Measurements from ENCODE around the gene EID3. TPM values are rescaled to one million over a fixed set of nuclear protein-coding genes. Genes with fewer than 3 reads are reported as not detected.
"Not testable (repeated sequence)": the region's sequence is repeated elsewhere in the genome, so short reads cannot be mapped to it uniquely, and the experiment has no call there.

Gene EID3
- polyA plus RNA-seq, 4 donors = 3.3 to 4.6 (median 4.1) TPM

DNA sequence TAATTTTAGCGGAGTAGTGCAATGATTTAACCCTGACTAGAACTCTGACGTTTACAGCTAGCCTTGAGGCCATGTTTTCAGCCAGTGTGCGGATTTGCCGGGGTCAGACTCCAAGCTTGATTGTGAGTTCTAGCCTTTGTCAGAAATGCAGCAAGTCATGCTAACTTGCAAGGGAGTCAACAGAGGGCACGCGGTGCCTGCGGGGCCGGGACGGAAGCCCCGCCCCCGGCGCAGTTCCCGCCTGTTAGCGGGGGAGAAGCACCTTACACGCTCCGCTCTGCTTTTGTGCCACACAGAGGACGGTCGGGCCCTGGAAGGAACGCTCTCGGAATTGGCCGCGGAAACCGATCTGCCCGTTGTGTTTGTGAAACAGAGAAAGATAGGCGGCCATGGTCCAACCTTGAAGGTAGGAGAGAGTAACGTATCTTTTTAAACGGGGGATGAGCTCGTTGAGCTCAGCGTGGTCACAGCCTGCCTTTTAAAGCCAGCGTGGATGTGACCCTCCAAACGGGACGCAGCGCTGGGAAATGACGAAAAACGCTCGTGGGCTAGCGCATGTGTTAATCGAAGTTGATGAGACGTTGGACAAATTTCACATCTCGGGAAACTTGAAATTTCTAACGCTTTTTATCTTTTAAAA lies 14.8 kb upstream of the EID3 start:
- peak in 3 of 4 donors; percentile 62 to 75 (median 70) for DNase-seq (ENCODE audit: low read depth in 4 of 4, low spot score in 3 of 4)

DNA sequence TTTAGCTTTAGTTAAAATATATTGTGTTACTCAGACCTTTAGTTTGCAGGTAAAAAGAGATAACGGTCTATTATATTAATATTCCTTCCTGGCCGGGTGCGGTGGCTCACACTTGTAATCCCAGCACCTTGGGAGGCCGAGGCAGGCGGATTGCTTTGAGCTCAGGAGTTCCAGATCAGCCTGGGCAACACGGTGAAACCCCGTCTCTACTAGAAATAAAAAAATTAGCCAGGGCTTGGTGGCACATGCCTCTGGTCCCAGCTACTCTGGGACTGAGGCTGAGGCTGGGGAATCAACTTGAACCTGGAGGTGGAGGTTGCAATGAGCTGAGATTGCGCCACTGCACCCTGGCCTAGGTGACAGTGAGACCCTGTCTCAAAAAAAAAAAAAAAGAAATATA lies 13.2 kb upstream of the EID3 start:
- no peak for DNase-seq (ENCODE audit: low read depth in 4 of 4, low spot score in 3 of 4)

DNA sequence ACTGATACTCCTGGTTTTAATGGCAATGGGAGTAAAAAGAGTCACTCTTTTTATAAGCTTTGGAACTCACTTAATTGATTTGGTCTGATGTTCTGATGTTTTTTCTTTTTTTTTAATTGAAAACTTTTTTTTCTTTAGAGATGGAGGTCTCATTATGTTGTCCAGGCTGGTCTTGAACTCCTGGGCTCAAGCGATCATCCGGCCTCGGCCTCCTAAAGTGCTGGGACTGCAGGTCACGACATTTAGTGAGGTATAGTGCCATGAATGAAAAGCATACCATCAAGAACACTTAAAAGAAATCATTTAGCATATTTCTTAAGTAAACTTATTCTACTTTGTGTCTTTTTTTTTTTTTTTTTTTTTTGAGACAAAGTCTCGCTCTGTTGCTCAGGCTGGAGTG lies 12.7 kb upstream of the EID3 start:
- DNase-seq (ENCODE audit: low read depth in 4 of 4, low spot score in 3 of 4) = no peak

GRCh38 chr12:104291867-104292524 lies 11.5 kb upstream of the EID3 start:
- no peak for DNase-seq (ENCODE audit: low read depth in 4 of 4, low spot score in 3 of 4)

DNA sequence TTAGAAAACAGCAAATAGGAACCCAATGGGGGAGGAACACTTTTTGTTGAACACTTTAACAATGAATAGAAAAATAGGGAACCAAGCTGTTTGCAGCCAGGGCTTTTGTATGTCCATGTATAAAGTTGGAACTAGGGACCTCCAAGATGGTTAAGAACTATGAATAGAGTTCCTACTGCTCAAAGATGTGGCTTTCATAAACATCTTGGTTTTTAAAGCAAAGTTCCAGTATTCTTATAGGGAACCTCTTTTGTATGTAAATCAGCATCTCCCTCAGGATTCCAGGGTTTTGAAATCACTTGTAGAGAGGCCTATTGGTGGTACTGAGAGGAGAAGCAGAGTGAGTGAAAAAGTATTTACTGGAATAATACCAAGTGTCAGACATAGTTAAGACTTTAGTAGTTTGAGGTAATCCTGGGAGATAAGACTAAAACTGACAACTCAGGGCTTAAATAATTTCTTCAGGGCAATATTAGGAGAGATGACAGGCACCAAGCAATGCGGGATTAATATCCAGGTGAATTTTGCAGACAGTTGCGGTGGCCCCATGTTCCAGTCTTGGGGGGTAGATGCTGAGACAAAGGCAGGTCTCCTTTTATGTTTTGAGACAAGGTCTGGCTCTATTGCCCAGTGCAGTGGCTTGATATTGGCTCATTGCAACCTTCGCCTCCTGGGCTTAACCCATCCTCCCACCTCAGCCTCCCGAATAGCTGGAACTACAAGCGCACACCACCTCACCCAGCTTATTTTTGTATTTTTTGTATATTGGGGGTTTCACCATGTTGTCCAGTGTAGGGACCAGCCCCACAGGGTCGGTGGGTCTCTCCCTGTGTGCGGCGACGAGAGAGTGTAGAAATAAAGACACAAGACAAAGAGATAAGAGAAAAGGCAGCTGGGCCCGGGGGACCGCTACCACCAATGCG lies 10.4 kb upstream of the EID3 start:
- DNase-seq (ENCODE audit: low read depth in 4 of 4, low spot score in 3 of 4) = no peak

- DNase-seq (ENCODE audit: low read depth in 4 of 4, low spot score in 3 of 4) = not testable (repeated sequence)
Measured at GRCh38 chr12:104294158-104294859, 9.2 kb upstream of the EID3 start.

DNA sequence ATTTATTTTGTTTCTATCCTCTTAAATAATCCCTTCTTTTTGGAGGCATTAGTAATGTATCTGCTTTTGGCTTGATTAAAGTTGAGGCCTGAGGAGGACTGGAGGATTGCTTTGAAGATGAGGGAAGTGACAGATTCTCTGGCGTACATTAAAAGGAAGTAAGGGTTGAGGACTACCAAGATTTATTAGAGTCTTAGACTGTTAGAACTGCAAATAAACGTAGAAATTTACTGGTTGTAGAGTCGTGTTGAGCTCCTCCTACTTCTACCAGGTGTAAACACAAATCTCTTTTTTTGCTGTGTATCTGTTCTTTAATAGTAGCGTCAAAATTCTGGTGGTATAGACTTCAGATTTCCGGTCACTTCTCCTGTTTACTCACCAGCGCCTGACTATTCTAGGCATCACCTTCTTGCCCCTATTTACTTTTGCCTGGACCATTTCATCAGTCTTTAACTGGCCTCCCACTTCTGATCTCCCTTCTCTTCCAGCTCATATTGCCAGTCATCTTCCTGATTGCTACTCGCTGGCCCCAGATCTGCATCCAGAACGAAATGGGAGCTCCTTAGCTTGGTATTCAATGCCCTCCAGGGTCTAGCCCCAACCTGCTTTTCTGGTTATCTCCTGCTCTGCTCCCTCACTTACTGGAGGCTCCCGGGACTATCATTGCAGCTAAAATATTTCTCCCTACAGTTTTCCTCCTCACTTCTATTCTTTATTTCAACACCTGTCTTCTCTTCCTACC lies 8.4 kb upstream of the EID3 start:
- no peak for DNase-seq (ENCODE audit: low read depth in 4 of 4, low spot score in 3 of 4)

- no peak for DNase-seq (ENCODE audit: low read depth in 4 of 4, low spot score in 3 of 4)
Measured at GRCh38 chr12:104295954-104296353, 7.6 kb upstream of the EID3 start.

GRCh38 chr12:104296718-104297117 lies 6.8 kb upstream of the EID3 start:
- DNase-seq (ENCODE audit: low read depth in 4 of 4, low spot score in 3 of 4) = no peak

DNA sequence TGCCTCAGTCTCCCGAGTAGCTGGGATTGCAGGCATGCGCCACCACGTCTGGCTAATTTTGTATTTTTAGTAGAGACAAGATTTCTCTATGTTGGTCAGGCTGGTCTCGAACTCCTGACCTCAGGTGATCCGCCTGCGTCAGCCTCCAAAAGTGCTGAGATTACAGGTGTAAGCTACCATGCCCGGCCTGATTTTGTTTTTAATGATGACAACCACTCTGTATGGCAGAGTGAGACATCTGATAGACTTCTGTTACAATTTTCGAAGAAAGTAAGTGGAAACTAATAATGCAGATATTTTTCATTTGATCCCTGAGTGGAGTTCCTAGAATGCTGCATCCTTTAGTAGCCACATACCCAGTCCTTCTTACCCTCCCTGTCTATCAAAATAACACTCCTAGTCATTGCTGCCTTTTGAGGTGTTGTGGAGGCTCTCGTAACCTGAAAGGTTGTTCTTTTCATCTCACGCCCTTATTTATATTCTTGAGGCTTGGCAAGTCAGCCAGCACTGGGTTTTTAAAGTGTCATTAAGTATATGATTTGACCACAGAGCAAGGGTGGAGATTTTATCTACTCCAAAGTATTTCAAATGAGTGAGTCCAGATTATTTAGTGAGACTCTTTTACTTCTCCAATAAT lies 5.9 kb upstream of the EID3 start:
- no peak for DNase-seq (ENCODE audit: low read depth in 4 of 4, low spot score in 3 of 4)

- DNase-seq (ENCODE audit: low read depth in 4 of 4, low spot score in 3 of 4) = no peak
Measured at GRCh38 chr12:104299842-104300481, 3.6 kb upstream of the EID3 start.

- no peak for DNase-seq (ENCODE audit: low read depth in 4 of 4, low spot score in 3 of 4)
Measured at GRCh38 chr12:104304261-104305009, 896 bp downstream of the EID3 start.

- no peak for DNase-seq (ENCODE audit: low read depth in 4 of 4, low spot score in 3 of 4)
Measured at GRCh38 chr12:104305349-104305748, 1.8 kb downstream of the EID3 start.

- DNase-seq (ENCODE audit: low read depth in 4 of 4, low spot score in 3 of 4) = no peak
Measured at GRCh38 chr12:104306376-104306775, 2.8 kb downstream of the EID3 start.

DNA sequence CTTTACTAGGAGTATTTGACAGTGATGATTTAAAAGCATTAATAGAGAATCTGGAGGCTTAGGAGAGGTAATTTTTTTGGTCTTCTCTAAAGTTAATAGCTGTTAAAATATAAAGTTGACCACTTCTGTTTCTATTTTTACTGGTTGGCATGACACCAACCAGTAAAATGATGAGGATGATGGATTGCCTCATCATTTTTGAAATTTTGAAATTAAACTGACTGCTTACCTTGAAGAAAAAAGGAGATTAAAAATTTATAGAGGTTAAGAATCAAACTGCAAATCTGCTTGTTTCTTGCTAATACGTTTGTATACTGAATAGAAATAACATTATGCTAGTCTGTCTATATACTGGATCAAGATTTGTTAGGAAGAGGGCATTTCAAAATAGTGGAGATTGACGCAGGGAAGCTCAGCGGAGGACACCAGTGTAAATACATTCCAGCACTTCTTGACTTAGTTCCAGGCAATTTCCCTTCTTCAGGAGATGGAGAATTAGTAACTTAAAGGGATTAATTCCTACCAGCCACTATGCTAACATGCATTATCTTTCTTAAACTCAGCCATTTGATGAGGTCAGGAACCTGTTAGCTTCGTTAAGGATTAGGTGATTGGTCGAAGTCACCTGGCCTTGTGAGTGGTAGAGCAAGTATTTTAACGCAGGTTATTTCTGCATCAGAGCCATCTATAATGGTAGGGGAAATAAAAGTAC lies 3.6 kb downstream of the EID3 start:
- no peak for DNase-seq (ENCODE audit: low read depth in 4 of 4, low spot score in 3 of 4)

- DNase-seq (ENCODE audit: low read depth in 4 of 4, low spot score in 3 of 4) = no peak
Measured at GRCh38 chr12:104307655-104308000, 4.1 kb downstream of the EID3 start.

GRCh38 chr12:104309446-104309993 lies 6.0 kb downstream of the EID3 start:
- DNase-seq (ENCODE audit: low read depth in 4 of 4, low spot score in 3 of 4) = no peak

All from left renal pelvis (tissue), 4 donors.